Activated CD8-positive, alpha-beta memory T cell treated with anti-CD3 and anti-CD28 coated beads, Interleukin-2, amount 50 U/mL, for 1 hour (primary cell): ENCODE measurements around the gene HCAR1.
"Not testable (repeated sequence)": the region's sequence is repeated elsewhere in the genome, so short reads cannot be mapped to it uniquely, and the experiment has no call there.

Experiments used
- DNase-seq: peaks from one replicate; pipeline ENCODE4 v3.0.0-alpha.2; 2020; ENCODE audit errors: extremely low read depth

The HCAR1 gene

DNA sequence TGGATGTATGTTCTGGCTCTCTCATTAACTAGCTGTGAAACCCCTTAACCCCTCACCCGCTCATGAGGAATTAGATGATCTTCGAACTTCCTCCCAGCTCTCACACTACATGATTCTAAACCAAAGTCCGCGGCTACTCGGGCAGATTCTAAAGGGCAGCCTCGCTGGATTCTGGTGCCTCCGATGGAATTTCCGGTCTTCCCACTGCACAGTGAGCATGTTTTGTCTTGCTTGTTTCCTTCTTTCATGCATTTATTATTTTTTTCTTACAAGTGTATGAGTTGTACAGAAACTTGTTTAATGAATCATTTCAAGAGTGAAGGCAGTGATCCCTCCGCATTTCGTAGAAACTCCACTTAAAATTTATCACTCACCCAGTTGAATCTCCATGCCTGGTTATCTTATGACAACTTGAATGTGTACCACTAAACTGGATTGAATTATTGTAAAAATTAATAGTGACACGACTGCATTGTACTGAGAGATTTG lies 9.5 kb downstream of the HCAR1 start:
- DNase-seq = no peak

DNA sequence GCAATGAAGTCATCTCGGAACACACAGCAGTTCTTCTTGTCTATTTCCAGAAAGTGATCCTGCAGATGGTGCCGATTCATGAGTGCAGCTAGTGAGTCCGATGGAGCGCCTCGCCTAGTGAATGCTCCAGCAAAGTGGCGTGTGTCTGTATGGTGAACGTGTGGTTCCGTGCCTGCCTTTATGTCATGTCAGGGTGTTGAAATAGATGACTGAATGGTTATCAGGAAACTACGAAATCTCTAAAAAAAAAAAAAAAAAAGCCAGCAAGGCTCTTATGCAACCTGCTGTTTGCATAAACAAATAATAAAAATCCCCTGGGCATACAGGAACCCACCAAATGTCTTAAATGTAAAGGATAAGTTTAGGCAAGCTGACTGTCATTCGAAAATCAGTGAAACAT lies 14.0 kb downstream of the HCAR1 start, which contains the start of gene HCAR3:
Gene HCAR3, minus strand, starts transcription at position 154 of the 400 bp plus-strand sequence. Its CDS starts 74 bp downstream, at position 80.
- DNase-seq = not testable (repeated sequence)

DNA sequence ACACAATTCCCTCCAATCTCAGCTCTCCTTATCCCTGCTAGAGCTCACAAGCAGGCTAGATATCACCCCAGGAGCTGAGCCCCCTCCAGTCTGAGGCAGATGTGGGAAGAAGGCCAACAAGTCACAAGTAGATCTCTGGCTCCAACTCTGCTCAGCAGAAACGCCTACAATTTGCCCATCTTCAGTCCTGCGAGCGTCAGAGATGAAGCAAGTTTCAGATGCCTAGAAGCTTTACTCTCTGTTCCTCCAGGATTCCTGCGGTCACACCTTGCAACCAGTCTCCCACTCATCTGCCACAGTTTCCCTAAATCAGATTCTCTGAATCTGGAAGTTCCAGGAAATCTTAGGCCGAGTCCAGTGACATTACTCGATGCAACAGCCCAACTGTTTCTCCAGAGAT lies 15.4 kb downstream of the HCAR1 start:
- not testable (repeated sequence) for DNase-seq

DNA sequence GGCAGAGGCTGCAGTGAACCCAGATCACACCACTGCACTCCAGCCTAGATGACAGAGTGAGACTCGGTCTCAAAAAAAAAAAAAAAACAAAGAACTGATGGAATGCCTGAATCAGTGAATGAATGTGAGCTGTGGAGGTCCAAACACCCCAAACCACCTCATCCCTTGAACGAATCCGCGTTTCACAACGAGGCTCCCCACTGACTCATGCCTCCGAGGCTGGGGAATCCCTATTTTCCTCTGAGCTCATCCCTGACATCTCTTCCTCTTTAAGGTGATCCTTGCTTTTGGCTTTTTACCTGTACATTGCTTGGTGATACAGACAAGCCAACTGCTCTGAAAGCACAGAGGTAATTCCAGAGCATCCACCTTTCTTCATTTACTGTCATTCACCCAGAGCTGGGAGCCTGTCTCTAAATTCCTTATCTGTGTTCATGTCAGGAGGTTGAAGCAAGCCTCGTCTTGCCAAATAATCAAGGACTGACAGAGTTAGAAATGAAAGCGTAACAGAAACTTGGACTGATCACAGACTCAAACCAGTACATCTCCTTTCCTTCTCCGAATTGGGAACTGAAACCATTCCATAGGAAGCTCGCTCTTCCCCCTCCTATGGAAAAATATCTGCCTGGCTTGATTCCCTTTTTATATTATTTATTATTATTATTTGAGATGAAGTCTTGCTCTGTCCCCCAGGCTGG lies 17.0 kb downstream of the HCAR1 start:
- DNase-seq = not testable (repeated sequence)

DNA sequence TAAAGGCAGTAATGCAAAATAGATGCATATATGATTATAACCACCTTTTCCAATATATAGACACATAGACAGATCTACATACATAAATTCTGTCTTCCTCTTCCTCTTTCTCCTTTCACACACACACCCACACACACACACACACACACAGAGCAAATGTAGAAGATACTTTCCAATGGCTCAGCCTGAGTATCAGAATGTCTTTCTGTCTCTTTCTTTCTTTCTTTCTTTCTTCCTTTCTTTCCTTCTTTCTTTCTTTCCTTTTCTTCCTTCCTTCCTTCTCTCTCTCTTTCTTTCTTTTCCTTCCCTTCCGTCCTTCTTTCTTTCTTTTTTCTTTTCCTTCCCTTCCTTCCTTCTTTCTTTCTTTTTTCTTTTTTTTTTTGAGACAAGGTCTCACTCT lies 19.4 kb downstream of the HCAR1 start:
- DNase-seq = not testable (repeated sequence)

DNA sequence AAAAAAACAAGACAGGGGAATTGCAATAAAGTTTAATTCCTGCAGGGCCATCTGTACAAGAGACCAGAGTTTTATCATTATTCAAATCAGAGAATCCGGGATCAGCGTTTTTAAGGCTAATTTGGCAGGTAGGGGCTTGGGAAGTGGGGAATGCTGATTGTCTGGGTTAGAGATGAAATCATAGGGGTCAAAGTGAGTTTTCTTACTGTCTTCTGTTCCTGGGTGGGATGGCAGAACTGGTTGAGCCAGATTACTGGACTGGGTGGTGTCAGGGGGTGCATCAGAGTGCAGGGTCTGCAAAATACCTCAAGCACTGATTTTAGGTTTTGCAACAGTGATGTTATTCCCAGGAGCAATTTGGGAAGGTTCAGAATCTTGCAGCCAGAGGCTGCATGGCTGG lies 20.3 kb downstream of the HCAR1 start:
- DNase-seq = not testable (repeated sequence)

DNA sequence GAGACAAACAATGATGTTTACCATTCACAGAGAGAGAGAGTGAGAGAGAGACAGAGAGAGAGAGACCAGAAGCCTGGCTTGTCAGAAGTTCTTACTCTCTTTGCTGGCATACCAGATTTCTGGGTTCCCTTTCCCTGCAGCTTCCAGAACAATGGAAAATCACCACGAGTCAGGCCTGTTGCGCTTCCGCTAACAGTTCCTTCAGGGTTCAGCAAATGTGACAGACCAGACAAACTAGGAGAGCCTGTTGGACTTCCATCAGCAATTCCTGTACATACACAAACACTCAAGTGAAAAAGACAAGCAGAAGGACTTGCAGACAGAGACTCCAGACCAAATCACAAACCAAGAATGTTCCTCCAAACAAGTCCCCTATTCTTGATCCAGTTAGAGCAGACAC lies 21.4 kb downstream of the HCAR1 start:
- DNase-seq = not testable (repeated sequence)

DNA sequence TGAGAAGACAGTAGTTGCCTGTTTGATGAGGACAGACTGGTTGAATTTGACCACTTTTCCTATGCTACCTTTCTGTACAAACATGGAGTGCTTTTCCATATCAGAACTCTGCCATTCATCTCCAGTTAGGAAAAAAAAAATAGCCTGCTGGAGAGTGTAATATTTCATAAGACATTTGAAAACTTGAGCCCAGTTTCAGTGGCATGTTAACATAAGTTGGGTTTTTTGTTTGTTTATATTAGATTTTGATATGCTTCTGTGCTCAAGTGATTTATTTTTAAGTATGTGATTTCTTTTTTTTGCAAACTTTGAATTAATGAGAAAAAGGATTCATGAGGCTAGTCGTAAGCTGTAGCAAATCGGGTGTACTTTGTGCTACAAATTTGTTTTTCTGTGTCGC lies 26.8 kb downstream of the HCAR1 start:
- not testable (repeated sequence) for DNase-seq

DNA sequence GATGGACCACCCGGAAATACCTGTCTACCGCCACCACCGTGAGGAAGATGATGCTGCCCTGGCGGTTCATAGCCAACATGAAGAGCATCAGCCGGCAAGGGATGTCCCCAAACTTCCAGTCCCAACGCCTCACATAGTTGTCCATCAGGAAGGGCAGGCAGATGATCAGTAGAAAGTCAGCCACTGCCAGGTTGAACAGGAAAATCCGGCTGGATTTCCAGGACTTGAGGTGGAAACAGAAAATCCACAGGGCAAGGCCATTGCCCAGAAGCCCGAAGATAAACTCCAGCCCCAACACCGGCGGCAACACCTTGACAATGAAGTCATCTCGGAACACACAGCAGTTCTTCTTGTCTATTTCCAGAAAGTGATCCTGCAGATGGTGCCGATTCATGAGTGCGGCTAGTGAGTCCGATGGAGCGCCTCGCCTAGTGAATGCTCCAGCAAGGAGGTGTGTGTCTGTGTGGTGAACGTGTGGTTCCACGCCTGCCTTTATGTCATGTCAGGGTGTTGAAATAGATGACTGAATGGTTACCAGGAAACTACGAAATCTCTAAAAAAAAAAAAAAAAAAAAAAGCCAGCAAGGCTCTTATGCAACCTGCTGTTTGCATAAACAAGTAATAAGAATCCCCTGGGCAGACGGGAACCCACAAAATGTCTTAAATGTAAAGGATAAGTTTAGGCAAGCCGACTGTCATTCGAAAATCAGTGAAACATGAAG lies 27.6 kb downstream of the HCAR1 start, which contains the start of gene HCAR2:
Gene HCAR2, minus strand, starts transcription at position 468 of the 722 bp plus-strand sequence. Its CDS starts 74 bp downstream, at position 394.
- not testable (repeated sequence) for DNase-seq

DNA sequence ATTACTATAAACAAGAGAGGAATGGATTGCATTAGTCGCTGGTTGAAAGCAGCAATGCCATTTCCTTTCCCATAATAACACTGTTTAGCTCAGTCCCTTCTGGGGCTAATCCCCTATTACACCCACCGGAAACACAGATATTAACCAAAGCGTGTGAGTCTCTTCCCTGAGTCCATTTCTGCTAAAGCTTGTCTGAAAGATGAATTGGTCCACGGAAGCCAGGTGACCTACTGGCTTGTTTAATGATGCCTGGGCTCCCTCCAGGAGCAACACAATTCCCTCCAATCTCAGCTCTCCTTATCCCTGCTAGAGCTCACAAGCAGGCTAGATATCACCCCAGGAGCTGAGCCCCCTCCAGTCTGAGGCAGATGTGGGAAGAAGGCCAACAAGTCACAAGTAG lies 29.2 kb downstream of the HCAR1 start:
- DNase-seq = not testable (repeated sequence)

DNA sequence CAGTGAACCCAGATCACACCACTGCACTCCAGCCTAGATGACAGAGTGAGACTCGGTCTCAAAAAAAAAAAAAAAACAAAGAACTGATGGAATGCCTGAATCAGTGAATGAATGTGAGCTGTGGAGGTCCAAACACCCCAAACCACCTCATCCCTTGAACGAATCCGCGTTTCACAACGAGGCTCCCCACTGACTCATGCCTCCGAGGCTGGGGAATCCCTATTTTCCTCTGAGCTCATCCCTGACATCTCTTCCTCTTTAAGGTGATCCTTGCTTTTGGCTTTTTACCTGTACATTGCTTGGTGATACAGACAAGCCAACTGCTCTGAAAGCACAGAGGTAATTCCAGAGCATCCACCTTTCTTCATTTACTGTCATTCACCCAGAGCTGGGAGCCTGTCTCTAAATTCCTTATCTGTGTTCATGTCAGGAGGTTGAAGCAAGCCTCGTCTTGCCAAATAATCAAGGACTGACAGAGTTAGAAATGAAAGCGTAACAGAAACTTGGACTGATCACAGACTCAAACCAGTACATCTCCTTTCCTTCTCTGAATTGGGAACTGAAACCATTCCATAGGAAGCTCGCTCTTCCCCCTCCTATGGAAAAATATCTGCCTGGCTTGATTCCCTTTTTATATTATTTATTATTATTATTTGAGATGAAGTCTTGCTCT lies 30.5 kb downstream of the HCAR1 start:
- not testable (repeated sequence) for DNase-seq

DNA sequence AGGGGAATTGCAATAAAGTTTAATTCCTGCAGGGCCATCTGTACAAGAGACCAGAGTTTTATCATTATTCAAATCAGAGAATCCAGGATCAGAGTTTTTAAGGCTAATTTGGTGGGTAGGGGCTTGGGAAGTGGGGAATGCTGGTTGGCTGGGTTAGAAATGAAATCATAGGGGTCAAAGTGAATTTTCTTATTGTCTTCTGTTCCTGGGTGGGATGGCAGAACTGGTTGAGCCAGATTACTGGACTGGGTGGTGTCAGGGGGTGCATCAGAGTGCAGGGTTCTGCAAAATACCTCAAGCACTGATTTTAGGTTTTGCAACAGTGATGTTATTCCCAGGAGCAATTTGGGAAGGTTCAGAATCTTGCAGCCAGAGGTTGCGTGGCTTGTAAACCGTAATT lies 33.7 kb downstream of the HCAR1 start:
- not testable (repeated sequence) for DNase-seq

DNA sequence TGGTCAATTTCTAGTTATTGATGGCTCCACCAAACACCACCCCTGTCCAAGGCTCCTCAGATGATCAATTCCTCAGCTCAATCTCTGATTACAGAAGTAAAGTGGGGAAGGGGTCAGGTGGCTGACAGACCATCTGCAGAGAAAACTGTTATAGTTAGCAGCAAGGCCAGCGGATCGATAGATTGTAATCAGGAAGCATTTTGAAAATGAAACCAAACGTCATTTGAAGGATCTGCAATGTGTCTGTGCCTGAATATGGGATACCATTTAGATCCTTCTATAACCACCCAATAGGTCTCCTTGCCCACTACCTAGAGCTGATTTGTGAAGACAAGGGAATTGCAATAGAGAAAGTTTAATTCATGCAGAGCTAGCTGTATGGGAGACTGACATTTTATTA lies 39.1 kb downstream of the HCAR1 start:
- DNase-seq = no peak

DNA sequence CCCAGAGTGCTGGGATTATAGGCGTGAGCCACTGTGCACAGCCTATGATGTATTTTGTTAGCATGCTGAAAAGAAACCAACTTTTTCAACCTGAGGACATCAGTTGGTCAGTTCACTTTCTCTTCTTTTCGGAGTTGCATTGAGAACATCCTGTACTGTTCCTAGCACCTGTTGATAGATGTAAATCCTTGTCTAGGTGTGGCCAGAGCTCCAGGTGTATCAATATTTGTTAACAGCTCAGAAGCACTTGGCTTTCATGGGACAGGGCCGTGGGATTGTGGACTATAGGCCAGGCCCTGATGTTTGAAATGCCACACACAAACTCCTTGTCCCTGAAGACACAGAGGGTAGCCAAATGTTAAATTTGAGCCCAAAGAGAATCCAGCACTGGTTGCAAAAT lies 42.4 kb downstream of the HCAR1 start:
- no peak for DNase-seq

DNA sequence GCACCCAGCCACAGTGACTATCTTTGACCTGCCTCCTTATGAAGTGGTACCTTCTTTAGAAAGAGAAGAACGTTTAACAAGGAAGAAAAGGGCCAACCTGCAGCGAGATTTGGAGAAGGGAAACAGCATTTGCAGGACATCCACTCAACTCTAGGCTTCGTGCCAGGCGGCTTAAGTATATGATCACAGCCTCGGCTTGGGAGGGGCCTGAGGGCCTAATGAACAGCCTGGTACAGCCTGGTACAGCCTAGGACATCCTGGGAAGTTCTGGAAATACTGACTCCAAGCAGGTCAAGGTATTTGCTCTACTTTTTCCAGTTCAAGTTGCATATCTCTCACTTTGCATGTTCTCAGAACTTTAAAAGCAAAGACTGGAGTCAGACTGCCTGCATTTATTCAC lies 43.6 kb downstream of the HCAR1 start:
- DNase-seq = no peak

DNA sequence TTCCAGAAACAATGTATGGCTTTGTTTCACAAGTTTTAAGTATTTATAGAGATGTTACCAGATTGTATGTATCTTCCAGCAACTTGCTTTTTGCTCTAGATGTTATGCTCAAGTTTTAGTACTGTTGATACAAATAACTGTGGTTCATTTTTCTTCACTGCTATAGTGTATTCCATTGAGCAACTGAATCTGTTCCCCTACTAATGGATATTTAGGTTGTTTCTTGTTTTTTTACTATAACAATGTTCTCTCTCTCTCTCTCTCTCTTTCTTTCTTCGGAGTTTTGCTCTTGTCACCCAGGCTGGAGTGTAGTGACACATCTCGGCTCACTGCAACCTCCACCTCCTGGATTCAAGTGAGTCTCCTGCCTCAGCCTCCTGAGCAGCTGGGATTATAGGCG lies 44.1 kb downstream of the HCAR1 start:
- no peak for DNase-seq

DNA sequence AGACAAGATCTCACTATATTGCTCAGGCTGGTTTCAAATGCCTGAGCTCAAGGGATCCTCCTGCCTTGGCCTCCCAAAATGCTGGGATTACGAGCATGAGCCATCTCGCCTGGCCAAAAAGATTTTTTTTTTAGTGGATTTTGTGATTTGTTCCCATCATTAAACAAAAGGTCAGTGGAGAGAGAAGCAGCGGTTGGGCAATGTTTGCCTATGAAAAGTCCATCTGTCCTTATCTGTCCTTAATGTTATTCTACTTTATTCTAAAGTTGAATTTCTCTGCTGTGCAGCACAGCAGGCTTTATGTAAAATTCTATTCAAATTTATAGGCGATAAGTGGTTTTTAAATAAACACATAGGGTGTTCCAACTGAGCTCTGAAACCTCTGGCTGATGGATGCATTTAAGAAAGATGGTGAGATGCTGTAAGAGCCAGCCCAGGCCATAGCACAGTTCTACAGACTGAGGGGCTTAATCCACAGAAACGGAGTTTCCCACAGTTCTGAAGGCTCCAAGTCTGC lies 46.3 kb downstream of the HCAR1 start:
- DNase-seq = no peak

DNA sequence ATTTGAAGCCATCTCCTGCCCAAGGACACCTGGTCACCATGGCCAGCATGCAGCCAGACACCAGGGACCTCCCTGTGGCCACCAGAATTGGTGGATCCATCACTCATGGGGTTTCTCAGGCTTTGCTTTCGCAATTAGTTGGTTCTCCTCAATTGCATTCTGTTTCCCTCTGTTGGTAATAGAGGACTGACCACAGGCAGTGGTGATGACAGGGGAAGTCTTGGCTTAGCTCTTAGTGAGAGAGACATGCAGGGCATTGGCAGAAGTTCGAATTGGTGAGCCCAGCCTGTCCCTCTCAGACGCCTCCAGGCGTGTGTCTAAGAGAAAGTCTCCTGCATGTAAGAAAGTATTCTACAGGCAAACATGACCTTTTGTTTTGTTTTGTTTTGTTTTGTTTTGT lies 48.8 kb downstream of the HCAR1 start:
- DNase-seq = no peak

DNA sequence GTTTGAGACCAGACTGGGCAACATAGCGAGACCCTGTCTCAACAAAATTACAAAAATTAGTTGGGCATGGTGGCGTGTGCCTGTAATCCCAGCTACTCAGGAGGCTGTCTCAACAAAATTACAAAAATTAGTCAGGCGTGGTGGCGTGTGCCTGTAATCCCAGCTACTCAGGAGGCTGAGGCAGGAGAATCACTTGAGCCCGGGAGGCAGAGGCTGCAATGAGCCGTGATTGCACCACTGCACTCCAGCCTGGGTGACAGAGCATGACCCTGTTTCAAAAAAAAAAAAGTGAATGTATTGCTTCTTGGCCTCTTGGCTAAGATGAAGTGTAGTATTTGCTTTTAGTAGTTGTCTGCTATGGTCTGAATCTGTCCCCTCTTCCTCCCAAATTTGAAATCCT lies 49.7 kb downstream of the HCAR1 start:
- DNase-seq = not testable (repeated sequence)

DNA sequence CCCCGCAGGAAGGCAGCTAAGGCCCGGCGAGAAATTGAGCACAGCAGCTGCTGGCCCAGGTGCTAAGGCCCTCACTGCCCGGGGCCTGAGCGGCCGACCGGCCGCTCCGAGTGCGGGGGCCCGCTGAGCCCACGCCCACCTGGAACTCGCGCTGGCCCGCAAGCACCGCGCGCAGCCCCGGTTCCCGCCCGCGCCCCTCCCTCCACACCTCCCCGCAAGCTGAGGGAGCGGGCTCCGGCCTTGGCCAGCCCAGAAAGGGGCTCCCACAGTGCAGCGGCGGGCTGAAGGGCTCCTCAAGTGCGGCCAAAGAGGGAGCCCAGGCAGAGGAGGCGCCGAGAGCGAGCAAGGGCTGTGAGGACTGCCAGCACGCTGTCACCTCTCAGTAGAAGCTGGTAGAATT lies 53.9 kb downstream of the HCAR1 start:
- not testable (repeated sequence) for DNase-seq
